ENCODE measurements around the gene SFSWAP. TPM values are rescaled to one million over a fixed set of nuclear protein-coding genes. Genes with fewer than 3 reads are reported as not detected.

SFSWAP gene
- total and polyA plus RNA-seq, 2 of the 13 experiments (the other 11 are each of a cell fraction or from before 2014, with no cell fraction given): 17.1 to 27.7 TPM

GRCh38 chr12:131840643-131841416, 129.9 kb downstream of the SFSWAP start (continued):
- TF ChIP-seq ZNF687 (CRISPR knock-in tag; IDR thresholded peaks at IDR 0.05) (peak; percentile 99), STAT5B (CRISPR knock-in tag; IDR thresholded peaks at IDR 0.05) (no peak), ZNF782 (CRISPR knock-in tag; IDR thresholded peaks at IDR 0.05; ENCODE audit: borderline replicate concordance) (no peak; the same call in 1 of the 2 replicates), PLSCR1 (CRISPR knock-in tag; IDR thresholded peaks at IDR 0.05; ENCODE audit: borderline replicate concordance) (no peak), SATB2 (CRISPR knock-in tag; IDR thresholded peaks at IDR 0.05) (peak; percentile 67; the same call in 1 of the 2 replicates), ELF3 (CRISPR knock-in tag; IDR thresholded peaks at IDR 0.05) (0 out of 2 replicates have a peak, but pooled peaks have one; percentile 13), LCORL (IDR thresholded peaks at IDR 0.05) (no peak), LCORL (CRISPR knock-in tag; IDR thresholded peaks at IDR 0.05) (peak; percentile 38; the same call in 1 of the 2 replicates), MAF1 (CRISPR knock-in tag; IDR thresholded peaks at IDR 0.05; ENCODE audit: borderline replicate concordance) (no peak), ONECUT2 (CRISPR knock-in tag; IDR thresholded peaks at IDR 0.05) (no peak), ZNF660 (CRISPR knock-in tag; IDR thresholded peaks at IDR 0.05; ENCODE audit: borderline replicate concordance, low read depth) (no peak), POLR2A (IDR thresholded peaks at IDR 0.05; ENCODE audit: insufficient read depth in 1 of 2, low read depth in 2 of 2, low read length in 2 of 2) (no peak), ZBTB43 (CRISPR knock-in tag; conservative IDR thresholded peaks at IDR 0.05) (peak; percentile 86), TFAP4 (IDR thresholded peaks at IDR 0.05; ENCODE audit: borderline replicate concordance, low read depth) (no peak), NPAS2 (CRISPR knock-in tag; IDR thresholded peaks at IDR 0.05; ENCODE audit: borderline replicate concordance) (no peak), ATF6 (CRISPR knock-in tag; conservative IDR thresholded peaks at IDR 0.05) (no peak), KDM2A (CRISPR knock-in tag; IDR thresholded peaks at IDR 0.05; ENCODE audit: borderline replicate concordance, low read depth) (no peak), SMAD9 (CRISPR knock-in tag; IDR thresholded peaks at IDR 0.05) (no peak), KDM1A (CRISPR knock-in tag; IDR thresholded peaks at IDR 0.05) (no peak), TBX2 (CRISPR knock-in tag; IDR thresholded peaks at IDR 0.05; ENCODE audit: borderline replicate concordance) (0 out of 2 replicates have a peak, but pooled peaks have one; percentile 60), ZNF572 (CRISPR knock-in tag; IDR thresholded peaks at IDR 0.05) (no peak)
